NCI-H2196 treated with DMSO at 0.1 percent for 48 hours (cell line): ENCODE results near the gene PCMTD2.
"Not testable (repeated sequence)": the region's sequence is repeated elsewhere in the genome, so short reads cannot be mapped to it uniquely, and the experiment has no call there.

Experiments
- DNase-seq: peaks from one replicate; lab custom pipeline; 2025; ENCODE audit not compliant: unreplicated experiment; lab: John Stamatoyannopoulos, UW

PCMTD2 gene

GRCh38 chr20:64223526-64224067 is 32.0 kb upstream of the PCMTD2 start:
- DNase-seq, result peak; percentile 76

DNA sequence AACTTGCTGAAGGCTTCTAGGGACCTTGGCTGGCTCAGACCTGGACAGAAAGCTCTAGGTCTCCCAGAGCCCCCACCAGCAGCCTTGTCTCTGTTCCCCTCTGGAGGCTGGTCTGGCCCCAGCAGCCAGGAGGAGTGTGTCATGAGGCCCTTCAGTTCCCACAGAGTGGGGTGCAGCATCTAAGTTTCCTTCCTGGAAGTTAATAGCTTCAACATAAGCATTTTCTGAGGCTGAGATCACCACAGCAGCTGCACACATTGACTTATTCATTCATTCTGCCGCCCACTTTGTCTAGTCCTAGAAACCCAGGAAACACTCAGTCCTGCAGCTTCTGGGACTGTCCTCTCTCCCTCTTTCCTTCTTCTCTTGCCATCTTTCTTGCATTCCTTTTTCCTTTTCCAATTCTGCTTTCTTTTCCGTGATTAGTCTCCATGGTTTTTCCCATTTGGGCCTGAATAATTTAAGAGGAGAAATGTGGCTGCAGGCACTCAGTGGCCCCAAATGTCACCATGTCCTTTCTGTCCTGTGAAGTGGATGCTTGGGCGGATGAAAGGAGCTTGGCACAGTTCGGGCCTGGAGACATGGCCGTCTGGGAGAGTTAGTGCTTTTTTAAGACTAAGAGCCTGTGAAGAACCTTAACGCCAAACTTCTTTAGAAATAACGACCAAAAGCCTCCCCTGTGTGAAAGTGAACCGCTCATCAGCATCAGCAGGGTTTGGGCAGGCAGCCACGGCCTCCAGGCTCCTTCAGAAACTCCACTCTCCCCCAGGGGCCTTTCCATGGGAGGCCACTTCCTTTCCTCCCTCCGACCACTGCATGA is 31.0 kb upstream of the PCMTD2 start:
- no peak for DNase-seq

DNA sequence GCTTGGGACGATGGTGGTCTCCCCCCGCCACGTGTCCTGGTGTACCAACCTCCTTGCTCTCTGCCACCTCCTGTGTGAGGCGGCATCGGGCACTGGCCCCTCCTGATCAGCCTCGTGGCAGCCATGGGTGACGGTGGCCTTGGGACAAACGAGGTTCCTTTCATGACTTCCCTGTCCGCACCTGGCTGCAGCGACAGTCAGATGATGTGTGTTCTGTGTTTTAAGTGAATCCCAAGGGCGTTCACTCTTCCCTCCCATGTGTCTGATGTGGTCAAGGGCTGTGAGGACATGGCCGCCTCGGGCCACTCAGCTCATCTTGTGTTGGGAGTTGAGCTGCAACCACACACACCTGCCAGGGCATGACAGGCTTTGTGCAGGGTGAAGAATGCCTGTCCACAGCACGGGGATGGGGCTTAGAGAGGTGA is 30.4 kb upstream of the PCMTD2 start:
- DNase-seq, result no peak

GRCh38 chr20:64225828-64226598 is 29.5 kb upstream of the PCMTD2 start:
- DNase-seq, result no peak

GRCh38 chr20:64226686-64227580 is 28.6 kb upstream of the PCMTD2 start:
- DNase-seq, result no peak

- DNase-seq, result no peak
Measured at GRCh38 chr20:64228086-64228653, 27.4 kb upstream of the PCMTD2 start.

DNA sequence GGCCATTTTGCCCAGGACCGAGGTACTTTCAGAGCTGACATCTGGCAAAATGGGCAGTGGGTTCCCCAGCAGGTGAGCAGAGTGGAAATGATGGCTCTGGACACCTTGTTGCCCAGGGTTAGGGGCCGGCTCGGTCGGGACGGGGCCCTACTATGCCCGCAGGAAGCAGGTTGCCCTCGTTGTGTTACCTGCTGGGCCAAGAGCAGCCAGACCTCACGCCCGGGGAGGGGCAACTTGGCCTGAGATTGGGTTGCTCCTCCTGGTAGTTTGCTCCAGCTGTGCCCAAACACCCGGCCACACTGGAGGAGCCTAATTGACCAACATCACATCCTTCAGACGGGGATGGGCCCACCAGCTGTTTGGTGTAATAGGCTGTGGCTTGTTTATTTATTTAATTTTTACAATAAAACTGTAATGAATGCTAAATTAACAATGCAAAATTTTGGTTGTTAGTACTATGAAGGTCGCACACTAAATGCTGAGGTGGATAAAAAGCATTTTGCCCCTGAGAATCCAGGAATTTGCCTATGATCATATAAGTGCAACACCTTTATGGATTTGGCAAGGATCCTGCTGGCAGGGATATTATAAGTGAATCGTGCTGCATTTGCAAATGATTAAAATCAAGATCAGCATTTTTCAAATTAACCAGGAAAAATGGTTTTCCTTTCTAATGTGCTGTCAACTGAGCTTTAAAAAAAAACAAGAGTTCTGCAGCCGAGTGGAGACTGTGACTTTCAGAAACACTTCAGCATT is 26.6 kb upstream of the PCMTD2 start:
- DNase-seq, result no peak

- DNase-seq, result no peak
Measured at GRCh38 chr20:64229507-64230061, 26.0 kb upstream of the PCMTD2 start.

DNA sequence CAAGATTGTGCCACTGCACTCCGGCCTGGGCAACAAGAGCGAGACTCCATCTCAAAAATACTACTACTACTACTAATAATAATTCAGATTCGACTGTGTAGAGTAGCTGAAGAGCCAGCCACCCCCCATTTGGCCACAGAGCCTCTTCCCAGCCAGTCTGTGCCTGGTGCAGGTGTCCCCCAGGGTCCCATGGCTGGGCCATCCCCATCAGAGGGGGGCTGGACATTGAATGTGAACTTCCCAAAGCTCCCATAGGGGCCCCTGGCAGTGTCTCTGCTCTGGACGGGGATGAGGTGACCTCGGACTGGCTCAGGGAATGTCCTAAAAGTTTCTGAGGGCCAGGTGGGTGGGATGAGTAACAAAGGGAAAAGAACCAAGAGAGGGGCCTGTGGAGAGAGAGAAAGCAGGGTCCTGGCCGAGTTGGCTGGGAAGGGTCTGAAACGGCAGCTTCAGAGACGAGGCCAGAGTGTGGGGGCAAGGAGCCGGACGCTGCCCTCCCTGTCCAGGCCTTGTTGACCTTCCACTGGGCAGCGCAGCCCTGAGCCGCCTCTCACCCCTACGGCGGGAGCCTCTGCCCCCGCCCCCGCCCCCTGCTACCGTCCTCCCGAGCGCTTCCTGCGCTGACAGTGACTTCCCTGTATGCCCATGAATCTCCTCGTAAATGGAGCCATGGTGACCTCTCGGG is 24.9 kb upstream of the PCMTD2 start:
- no peak for DNase-seq

DNA sequence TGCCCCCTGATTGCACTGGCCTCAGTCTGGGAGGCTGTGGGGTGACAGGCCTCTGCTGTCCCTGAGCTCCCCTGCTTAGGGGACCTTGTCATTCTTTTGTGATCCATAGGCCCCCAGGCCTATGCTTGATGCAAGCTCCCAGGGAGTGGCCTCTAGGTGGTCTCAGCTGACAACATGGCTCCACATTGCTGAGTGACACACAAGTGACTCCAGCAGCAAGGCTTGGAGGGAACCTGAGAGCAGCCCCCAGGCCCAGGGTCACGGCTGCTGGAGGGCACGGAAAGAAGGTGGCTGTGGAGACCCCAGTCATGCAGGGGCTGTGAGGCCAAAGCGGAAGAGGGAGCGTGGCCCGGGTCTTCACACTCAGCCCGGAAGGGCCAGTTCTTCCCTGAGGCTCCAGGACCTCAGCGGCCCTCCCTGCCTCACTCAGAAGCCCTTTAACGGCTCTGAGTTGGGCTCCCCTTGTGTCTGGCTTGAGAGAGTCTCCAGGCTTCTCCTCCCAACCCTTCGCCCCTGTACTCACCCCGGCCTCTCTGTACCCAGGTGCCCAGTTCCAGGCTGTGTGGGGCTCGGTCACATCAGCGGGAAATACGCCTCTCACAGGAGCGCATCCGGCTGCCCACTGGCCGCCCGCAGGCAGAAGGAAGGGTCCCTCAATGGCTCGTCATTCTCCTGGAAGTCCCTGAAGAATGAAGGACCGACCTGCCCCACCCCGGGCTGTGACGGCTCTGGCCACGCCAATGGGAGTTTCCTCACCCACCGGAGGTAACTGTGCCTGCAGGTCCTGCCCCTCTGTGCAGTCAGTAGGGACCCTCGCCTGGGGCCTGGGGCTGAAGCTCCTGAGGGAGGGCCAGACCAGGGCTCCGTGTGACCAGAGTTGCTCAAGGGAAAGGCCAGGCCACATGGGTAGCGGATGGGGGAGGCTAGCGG is 23.7 kb upstream of the PCMTD2 start:
- DNase-seq, result no peak

GRCh38 chr20:64232794-64233193 is 22.8 kb upstream of the PCMTD2 start:
- peak; percentile 81 for DNase-seq

- DNase-seq, result no peak
Measured at GRCh38 chr20:64233725-64234124, 21.8 kb upstream of the PCMTD2 start.

DNA sequence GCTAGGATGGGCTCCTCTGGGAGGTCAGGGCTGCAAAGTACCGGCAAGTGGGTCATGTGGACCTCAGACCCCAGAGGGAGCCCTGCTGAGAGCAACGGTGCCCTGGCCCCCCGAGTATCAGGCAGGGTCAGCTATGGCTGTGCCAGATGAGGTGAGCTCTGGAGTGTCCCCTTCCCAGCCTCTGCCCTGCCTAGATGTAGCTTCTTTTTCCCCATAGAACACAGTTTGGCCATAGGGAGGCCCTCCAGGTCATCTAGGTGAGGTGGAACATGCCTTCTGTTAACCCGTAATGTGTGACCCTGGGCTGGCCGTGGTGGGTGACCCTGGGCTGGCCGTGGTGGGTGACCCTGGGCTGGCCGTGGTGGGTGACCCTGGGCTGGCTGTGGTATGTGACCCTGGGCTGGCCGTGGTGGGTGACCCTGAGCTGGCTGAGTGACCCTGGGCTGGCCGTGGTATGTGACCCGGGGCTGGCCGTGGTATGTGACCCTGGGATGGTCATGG is 21.2 kb upstream of the PCMTD2 start:
- no peak for DNase-seq

GRCh38 chr20:64234921-64235565 is 20.5 kb upstream of the PCMTD2 start:
- DNase-seq, result not testable (repeated sequence)

DNA sequence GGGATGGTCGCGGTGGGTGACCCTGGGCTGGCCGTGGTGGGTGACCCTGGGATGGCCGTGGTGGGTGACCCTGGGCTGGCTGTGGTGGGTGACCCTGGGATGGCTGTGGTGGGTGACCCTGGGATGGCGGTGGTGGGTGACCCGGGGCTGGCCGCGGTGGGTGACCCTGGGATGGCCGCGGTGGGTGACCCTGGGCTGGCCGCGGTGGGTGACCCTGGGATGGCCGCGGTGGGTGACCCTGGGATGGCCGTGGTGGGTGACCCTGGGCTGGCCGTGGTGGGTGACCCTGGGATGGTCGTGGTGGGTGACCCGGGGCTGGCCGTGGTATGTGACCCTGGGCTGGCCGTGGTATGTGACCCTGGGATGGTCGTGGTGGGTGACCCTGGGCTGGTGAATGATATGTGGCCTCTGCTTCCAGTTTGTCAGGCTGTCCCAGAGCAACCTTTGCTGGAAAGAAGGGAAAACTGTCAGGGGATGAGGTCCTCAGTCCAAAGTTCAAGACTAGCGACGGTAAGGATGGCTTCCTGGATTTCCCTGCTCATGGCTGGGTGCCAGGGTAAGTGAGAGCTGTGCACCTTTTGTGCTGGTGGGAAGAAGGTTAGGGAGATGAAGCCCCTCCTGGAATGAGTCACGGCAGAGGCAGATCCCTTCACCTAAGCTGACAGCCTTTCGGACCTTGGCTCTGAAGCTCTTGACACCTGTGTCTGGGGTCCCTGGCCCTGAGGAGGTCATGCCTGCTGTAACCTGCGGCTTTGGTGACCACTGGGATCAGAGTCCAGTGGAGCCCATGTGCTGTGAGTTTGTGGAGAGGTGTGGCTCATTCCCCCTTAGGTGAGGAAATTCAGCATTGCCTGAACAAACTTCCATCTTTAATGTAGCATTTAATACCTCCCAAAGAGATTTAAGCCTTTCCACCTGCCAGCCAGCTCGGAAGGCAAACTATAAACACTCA is 19.1 kb upstream of the PCMTD2 start:
- DNase-seq, result no peak

GRCh38 chr20:64237316-64237715 is 18.2 kb upstream of the PCMTD2 start:
- DNase-seq, result no peak
